ENCODE results near the gene STAB2. TPM values are rescaled to one million over a fixed set of nuclear protein-coding genes. Genes with fewer than 3 reads are reported as not detected.

The STAB2 gene
- total and polyA plus RNA-seq, 2 donors (not counting 1 experiment from before 2014, with no cell fraction given): not detected

DNA sequence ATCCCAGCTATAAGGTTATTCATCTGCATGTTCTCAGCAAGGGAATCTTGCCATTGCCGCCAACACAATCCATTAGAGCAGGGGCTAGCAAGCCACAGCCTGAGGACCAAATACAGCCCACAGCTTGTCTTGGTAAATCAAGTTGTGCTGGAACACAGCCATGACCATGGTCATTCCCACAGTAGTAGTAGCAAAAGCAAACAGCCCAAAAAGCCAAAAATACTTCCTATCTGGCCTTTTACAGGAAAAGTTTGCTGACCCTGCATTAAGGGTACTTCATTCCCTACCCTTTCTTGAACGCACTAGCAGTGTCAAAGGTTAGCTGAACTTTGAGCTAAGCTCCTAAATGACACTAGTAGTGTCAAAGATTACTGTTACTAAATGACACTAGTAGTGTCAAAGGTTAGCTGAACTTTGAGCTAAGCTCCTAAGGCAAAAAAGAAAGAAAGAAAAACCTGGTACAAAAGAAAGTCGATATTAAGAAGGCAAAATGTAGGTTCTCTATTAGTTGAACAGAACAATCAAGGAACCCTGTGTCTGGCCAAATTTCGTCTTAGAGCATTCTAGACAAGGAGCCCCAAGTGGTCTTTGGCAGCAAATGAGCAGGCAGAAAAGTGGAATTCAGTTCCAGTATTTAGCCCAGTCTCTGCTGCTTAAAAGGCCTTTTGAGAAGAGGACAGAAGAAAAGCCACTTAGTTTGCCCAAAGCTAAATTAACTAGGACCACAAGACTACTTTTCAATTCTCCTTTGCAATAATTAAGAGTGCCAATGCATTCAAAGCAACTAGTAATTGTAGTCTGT, 186.2 kb downstream of the STAB2 start:
- CTCF ChIA-PET: interaction anchor here (0.7 kb wide), 2 partner anchors 69 to 336 kb away, joined by 3 read pairs; no protein-coding TSS in a partner anchor
- H3K27ac Mint-ChIP-seq: peak overlapping the region; percentile 26
- no peaks in the 10 kb centered on the region for H3K79me2 ChIP-seq (ENCODE audit: control insufficient read depth, insufficient read depth, low read length)
- no peaks in the 10 kb centered on the region for H3K27me3 Mint-ChIP-seq
- no peak overlapping the region for H3K9ac ChIP-seq (ENCODE audit: low read length)
- H3K4me1 ChIP-seq (ENCODE audit: control insufficient read depth in 2 of 2, insufficient read depth in 2 of 2, low read length in 2 of 2): no peaks in the 10 kb centered on the region
- H3K4me3 Mint-ChIP-seq: no peak overlapping the region
- H4K20me1 ChIP-seq (ENCODE audit: control insufficient read depth, insufficient read depth, low read length, poor library complexity, severe bottlenecking): no peaks in the 10 kb centered on the region
- no peak overlapping the region for H3K4me2 ChIP-seq (replicated peaks; ENCODE audit: low read depth, low read length, poor library complexity, severe bottlenecking)
- H3K9me3 ChIP-seq (ENCODE audit: control extremely low read depth in 1 of 3, control insufficient read depth in 2 of 3, insufficient read depth in 1 of 3, low read length in 2 of 3): no peaks in the 10 kb centered on the region
- no peak overlapping the region for H3K4me3 ChIP-seq (ENCODE audit: control extremely low read depth in 1 of 5, extremely low read depth in 1 of 5, insufficient read depth in 1 of 5, low read depth in 2 of 5, low read length in 4 of 5)
- no peak for TF ChIP-seq EZH2 (IDR thresholded peaks at IDR 0.05; ENCODE audit: borderline replicate concordance, insufficient read depth, low read depth, low read length, poor library complexity, severe bottlenecking)
- TF ChIP-seq, protein P1, sequence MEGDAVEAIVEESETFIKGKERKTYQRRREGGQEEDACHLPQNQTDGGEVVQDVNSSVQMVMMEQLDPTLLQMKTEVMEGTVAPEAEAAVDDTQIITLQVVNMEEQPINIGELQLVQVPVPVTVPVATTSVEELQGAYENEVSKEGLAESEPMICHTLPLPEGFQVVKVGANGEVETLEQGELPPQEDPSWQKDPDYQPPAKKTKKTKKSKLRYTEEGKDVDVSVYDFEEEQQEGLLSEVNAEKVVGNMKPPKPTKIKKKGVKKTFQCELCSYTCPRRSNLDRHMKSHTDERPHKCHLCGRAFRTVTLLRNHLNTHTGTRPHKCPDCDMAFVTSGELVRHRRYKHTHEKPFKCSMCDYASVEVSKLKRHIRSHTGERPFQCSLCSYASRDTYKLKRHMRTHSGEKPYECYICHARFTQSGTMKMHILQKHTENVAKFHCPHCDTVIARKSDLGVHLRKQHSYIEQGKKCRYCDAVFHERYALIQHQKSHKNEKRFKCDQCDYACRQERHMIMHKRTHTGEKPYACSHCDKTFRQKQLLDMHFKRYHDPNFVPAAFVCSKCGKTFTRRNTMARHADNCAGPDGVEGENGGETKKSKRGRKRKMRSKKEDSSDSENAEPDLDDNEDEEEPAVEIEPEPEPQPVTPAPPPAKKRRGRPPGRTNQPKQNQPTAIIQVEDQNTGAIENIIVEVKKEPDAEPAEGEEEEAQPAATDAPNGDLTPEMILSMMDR (IDR thresholded peaks at IDR 0.05): no peak
- 95% methylated on average over 4 of the region's 4 CpGs for WGBS (ENCODE audit: insufficient coverage)
- H3K9me3 Mint-ChIP-seq (ENCODE audit: insufficient read depth): no peaks in the 10 kb centered on the region
- DNase-seq (no peak), ATAC-seq (ENCODE audit: low read depth) (no peak)
- H3K27ac ChIP-seq (ENCODE audit: low read length in 2 of 2): no peak overlapping the region
- intact Hi-C loops (cut with micrococcal nuclease): no loop called here
- POLR2A ChIA-PET: no interaction called here
- H3K27me3 ChIP-seq (replicated peaks in 1 of 4; ENCODE audit: control extremely low read depth in 1 of 4, control insufficient read depth in 3 of 4, insufficient read depth in 4 of 4, low read length in 3 of 4): no peaks in the 10 kb centered on the region
- H3K36me3 ChIP-seq (replicated peaks in 1 of 2; ENCODE audit: control extremely low read depth in 1 of 2, control insufficient read depth in 1 of 2, extremely low read depth in 1 of 2, insufficient read depth in 2 of 2, low read length in 1 of 2): peaks cover 0 to 8% of the 10 kb centered on the region in 2 experiments
- H2AFZ ChIP-seq (ENCODE audit: insufficient read depth, low read depth, low read length, poor library complexity, severe bottlenecking): no peak overlapping the region
- H3K4me1 Mint-ChIP-seq: no peaks in the 10 kb centered on the region

DNA sequence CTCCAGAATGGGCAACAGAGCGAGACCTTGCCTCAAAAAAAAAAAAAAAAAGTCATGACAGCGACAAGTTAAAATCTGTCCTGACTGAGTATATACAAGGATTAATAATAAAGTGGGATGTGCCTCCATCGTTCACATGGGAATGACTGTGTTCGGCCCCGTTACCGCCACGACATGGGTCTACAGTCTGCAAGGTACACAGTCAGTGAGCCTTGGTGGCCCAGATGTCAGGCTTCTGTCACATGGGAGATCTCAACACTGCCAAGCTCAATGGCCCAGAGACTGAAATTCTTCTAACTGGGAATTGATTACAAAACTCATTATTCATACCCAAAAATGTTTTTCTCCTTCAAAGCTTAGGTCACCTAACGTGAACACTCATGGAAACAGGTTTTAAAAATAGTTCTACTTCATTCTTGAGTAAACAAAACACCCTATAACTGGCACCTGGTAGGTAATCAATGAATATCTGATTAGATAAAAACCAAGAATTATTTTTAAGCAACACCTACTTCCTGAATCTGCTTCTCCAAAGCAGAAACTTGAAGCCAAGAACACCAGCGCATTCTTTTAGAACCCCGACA, 188.0 kb downstream of the STAB2 start:
- no peaks in the 10 kb centered on the region for H3K27me3 Mint-ChIP-seq
- Histone ChIP-seq H3K9ac (ENCODE audit: low read length) (no peak overlapping the region), H3K27me3 (replicated peaks in 1 of 4; ENCODE audit: control extremely low read depth in 1 of 4, control insufficient read depth in 3 of 4, insufficient read depth in 4 of 4, low read length in 3 of 4) (no peaks in the 10 kb centered on the region), H3K4me3 (ENCODE audit: control extremely low read depth in 1 of 5, extremely low read depth in 1 of 5, insufficient read depth in 1 of 5, low read depth in 2 of 5, low read length in 4 of 5) (no peak overlapping the region), H3K27ac (ENCODE audit: low read length in 2 of 2) (no peak overlapping the region), H3K79me2 (ENCODE audit: control insufficient read depth, insufficient read depth, low read length) (no peaks in the 10 kb centered on the region), H3K9me3 (ENCODE audit: control extremely low read depth in 1 of 3, control insufficient read depth in 2 of 3, insufficient read depth in 1 of 3, low read length in 2 of 3) (no peaks in the 10 kb centered on the region), H3K36me3 (replicated peaks in 1 of 2; ENCODE audit: control extremely low read depth in 1 of 2, control insufficient read depth in 1 of 2, extremely low read depth in 1 of 2, insufficient read depth in 2 of 2, low read length in 1 of 2) (peaks cover 0 to 21% of the 10 kb centered on the region in 2 experiments), H2AFZ (ENCODE audit: insufficient read depth, low read depth, low read length, poor library complexity, severe bottlenecking) (no peak overlapping the region), H3K4me2 (replicated peaks; ENCODE audit: low read depth, low read length, poor library complexity, severe bottlenecking) (no peak overlapping the region), H3K4me1 (ENCODE audit: control insufficient read depth in 2 of 2, insufficient read depth in 2 of 2, low read length in 2 of 2) (no peaks in the 10 kb centered on the region), H4K20me1 (ENCODE audit: control insufficient read depth, insufficient read depth, low read length, poor library complexity, severe bottlenecking) (no peaks in the 10 kb centered on the region)
- H3K27ac Mint-ChIP-seq: no peak overlapping the region
- CTCF ChIA-PET: interaction anchor here (1.6 kb wide), 1 partner anchor 58 kb away, joined by 3 read pairs; no protein-coding TSS in a partner anchor
- no peaks in the 10 kb centered on the region for H3K4me1 Mint-ChIP-seq
- H3K9me3 Mint-ChIP-seq (ENCODE audit: insufficient read depth): no peaks in the 10 kb centered on the region
- H3K4me3 Mint-ChIP-seq: no peak overlapping the region
- TF ChIP-seq, protein P1 (IDR thresholded peaks at IDR 0.05): no peak
- no peak for TF ChIP-seq EZH2 (IDR thresholded peaks at IDR 0.05; ENCODE audit: borderline replicate concordance, insufficient read depth, low read depth, low read length, poor library complexity, severe bottlenecking)
- POLR2A ChIA-PET: no interaction called here
- ATAC-seq (ENCODE audit: low read depth) (no peak), DNase-seq (no peak)
- 98% methylated on average over 8 of the region's 10 CpGs for WGBS (ENCODE audit: insufficient coverage)
- intact Hi-C loops (cut with micrococcal nuclease): no loop called here
